CD14-positive monocyte (primary cell): ENCODE results near the gene TINAGL1. TPM values are rescaled to one million over a fixed set of nuclear protein-coding genes. Genes with fewer than 3 reads are reported as not detected.

Source experiments
- DNase-seq, 3 donors: peaks; one replicate each; pipeline ENCODE4 v3.0.0-alpha.2; 2011 to 2022
- H2AFZ ChIP-seq: 2 replicates; pipeline ENCODE4 v1.6.0; 2012; ENCODE audit warnings: mild to moderate bottlenecking, low read depth, low read length, inconsistent platforms; ENCODE audit not compliant: insufficient read depth, poor library complexity, severe bottlenecking
- H3K27ac ChIP-seq, 2 donors: 1 replicate in 1 of 2; 2 replicates in 1 of 2; pipeline ENCODE4 v1.5.1; 2012 to 2013; ENCODE audit warnings: low read length in 2 of 2, control low read depth in 1 of 2, inconsistent platforms in 1 of 2, low read depth in 1 of 2, mild to moderate bottlenecking in 1 of 2
- H3K27me3 ChIP-seq, 2 donors: one replicate each; pipeline versions ENCODE4 v1.6.0 to v1.6.1; 2011 to 2013; ENCODE audit warnings: low read length in 2 of 2; ENCODE audit not compliant: control insufficient read depth in 2 of 2, insufficient read depth in 2 of 2
- H3K36me3 ChIP-seq, 2 donors: replicated peaks in 1 of 2; 1 replicate in 1 of 2; 2 replicates in 1 of 2; pipeline versions ENCODE4 v1.5.1 to v1.6.1; 2012 to 2013; ENCODE audit warnings: low read length in 2 of 2, control low read depth in 1 of 2, inconsistent platforms in 1 of 2, mild to moderate bottlenecking in 1 of 2; ENCODE audit not compliant: insufficient read depth in 2 of 2, control insufficient read depth in 1 of 2
- H3K4me1 ChIP-seq, 2 donors: 1 replicate in 1 of 2; 2 replicates in 1 of 2; pipeline versions ENCODE4 v1.5.1 to v1.6.1; 2012 to 2013; ENCODE audit warnings: low read length in 2 of 2, control low read depth in 1 of 2, inconsistent platforms in 1 of 2, mild to moderate bottlenecking in 1 of 2, moderate library complexity in 1 of 2; ENCODE audit not compliant: insufficient read depth in 2 of 2, control insufficient read depth in 1 of 2
- H3K4me2 ChIP-seq: replicated peaks from 2 replicates; pipeline ENCODE3; 2012; ENCODE audit warnings: low read length, moderate library complexity, mild to moderate bottlenecking; ENCODE audit not compliant: poor library complexity, severe bottlenecking; ENCODE audit errors: extremely low read depth
- H3K4me3 ChIP-seq, 3 experiments: fragments of 200-600 bp in 1 of 3; sonication (generic) in 1 of 3; replicated peaks in 1 of 3; 1 replicate in 2 of 3; 2 replicates in 1 of 3; pipeline ENCODE4 v1.5.1; 2011 to 2013; ENCODE audit warnings: low read length in 3 of 3, mild to moderate bottlenecking in 3 of 3, control low read depth in 2 of 3, low read depth in 2 of 3, inconsistent platforms in 1 of 3, moderate library complexity in 1 of 3
- H3K79me2 ChIP-seq: 2 replicates; pipeline ENCODE4 v1.6.0; 2012; ENCODE audit warnings: mild to moderate bottlenecking, control low read depth, inconsistent platforms, low read length, moderate library complexity; ENCODE audit not compliant: insufficient read depth
- H3K9ac ChIP-seq: 2 replicates; pipeline ENCODE4 v1.6.0; 2017; ENCODE audit warnings: low read length, mild to moderate bottlenecking; ENCODE audit not compliant: insufficient read depth, poor library complexity, severe bottlenecking
- H3K9me3 ChIP-seq, 2 donors: replicated peaks in 1 of 2; 1 replicate in 1 of 2; 2 replicates in 1 of 2; pipeline versions ENCODE4 v1.5.1 to v1.6.1; 2012 to 2013; ENCODE audit warnings: low read length in 2 of 2, control low read depth in 1 of 2; ENCODE audit not compliant: control insufficient read depth in 1 of 2, insufficient read depth in 1 of 2
- H4K20me1 ChIP-seq: 2 replicates; pipeline ENCODE4 v1.6.0; 2012; ENCODE audit warnings: mild to moderate bottlenecking, low read length, control low read depth, moderate library complexity; ENCODE audit not compliant: insufficient read depth
- H3K27ac Mint-ChIP-seq, 7 donors: one replicate each; pipeline ENCODE4 v1.8.0; 2020; ENCODE audit warnings: mild to moderate bottlenecking in 7 of 7, mixed read lengths in 7 of 7, moderate library complexity in 6 of 7, inconsistent platforms in 2 of 7
- H3K27me3 Mint-ChIP-seq, 3 donors: one replicate each; pipeline ENCODE4 v1.8.0; 2021 to 2022; ENCODE audit warnings: low read depth in 3 of 3, mild to moderate bottlenecking in 3 of 3, mixed read lengths in 3 of 3, moderate library complexity in 3 of 3, inconsistent platforms in 1 of 3
- H3K36me3 Mint-ChIP-seq, 2 donors: one replicate each; pipeline ENCODE4 v1.8.0; 2020; ENCODE audit warnings: mixed read lengths in 2 of 2, inconsistent platforms in 1 of 2, mild to moderate bottlenecking in 1 of 2
- H3K4me1 Mint-ChIP-seq: one replicate; pipeline ENCODE4 v1.8.0; 2020; ENCODE audit warnings: mild to moderate bottlenecking, mixed read lengths
- H3K4me3 Mint-ChIP-seq, 2 donors: one replicate each; pipeline ENCODE4 v1.8.0; 2020; ENCODE audit warnings: mild to moderate bottlenecking in 2 of 2, mixed read lengths in 2 of 2, moderate library complexity in 1 of 2
- H3K9me3 Mint-ChIP-seq, 7 donors: one replicate each; pipeline ENCODE4 v1.8.0; 2020 to 2022; ENCODE audit warnings: mixed read lengths in 7 of 7, mild to moderate bottlenecking in 6 of 7, moderate library complexity in 6 of 7, inconsistent platforms in 2 of 7
- WGBS: methylation state at CpG from one replicate; pipeline ENCODE4 v1.1.5; 2013; ENCODE audit warnings: missing lambda C conversion rate; ENCODE audit not compliant: insufficient coverage; 5-methylcytosine and 5-hydroxymethylcytosine counted together
- intact Hi-C, 2 donors: fragments of 100-400 bp; cut with micrococcal nuclease; formaldehyde crosslinking; loops; one replicate each; pipeline versions ENCODE4 v1.15.0 to v1.15.1; 2023
- polyA plus RNA-seq, 3 donors: library from polyadenylated mRNA; depleted of rRNA in 1 of 3; unstranded in 2 of 3; stranded (reverse) in 1 of 3; fragments of 300-500 nt in 2 of 3; fragments of >200 nt in 1 of 3; fragmentation: Illumina TruSeq in 2 of 3; gene quantifications; 1 replicate in 2 of 3; 2 replicates in 1 of 3; pipeline ENCODE4 v1.2.3, GENCODE V29; 2012 to 2021
- TF ChIP-seq, protein P1 (sequence below): fragments of 200-600 bp; IDR thresholded peaks from one replicate; pipeline ENCODE4 v1.8.0; 2022; ENCODE audit warnings: antibody characterized with exemption, mild to moderate bottlenecking

Gene TINAGL1
- polyA plus RNA-seq, 3 donors, result 0.07 TPM; not detected in 2

DNA sequence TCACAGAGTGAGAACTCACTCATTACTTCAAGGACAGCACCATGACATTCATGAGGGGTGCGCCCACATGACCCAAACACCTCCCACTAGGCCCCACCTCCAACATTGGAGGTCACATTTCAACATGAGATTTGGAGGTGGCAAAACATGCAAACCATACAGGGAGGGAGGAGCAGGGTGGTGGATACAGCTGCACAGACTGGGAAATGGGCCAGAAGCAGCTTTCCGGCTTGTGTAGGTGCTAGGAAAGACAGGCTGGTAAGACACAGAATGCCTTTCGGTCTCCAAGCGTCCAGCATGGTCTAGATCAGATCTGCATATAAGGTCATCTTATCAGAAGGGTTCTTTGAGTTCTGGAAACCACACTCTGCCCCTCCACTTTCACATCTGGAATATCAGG is 35.1 kb upstream of the TINAGL1 start:
- TF ChIP-seq, protein P1, sequence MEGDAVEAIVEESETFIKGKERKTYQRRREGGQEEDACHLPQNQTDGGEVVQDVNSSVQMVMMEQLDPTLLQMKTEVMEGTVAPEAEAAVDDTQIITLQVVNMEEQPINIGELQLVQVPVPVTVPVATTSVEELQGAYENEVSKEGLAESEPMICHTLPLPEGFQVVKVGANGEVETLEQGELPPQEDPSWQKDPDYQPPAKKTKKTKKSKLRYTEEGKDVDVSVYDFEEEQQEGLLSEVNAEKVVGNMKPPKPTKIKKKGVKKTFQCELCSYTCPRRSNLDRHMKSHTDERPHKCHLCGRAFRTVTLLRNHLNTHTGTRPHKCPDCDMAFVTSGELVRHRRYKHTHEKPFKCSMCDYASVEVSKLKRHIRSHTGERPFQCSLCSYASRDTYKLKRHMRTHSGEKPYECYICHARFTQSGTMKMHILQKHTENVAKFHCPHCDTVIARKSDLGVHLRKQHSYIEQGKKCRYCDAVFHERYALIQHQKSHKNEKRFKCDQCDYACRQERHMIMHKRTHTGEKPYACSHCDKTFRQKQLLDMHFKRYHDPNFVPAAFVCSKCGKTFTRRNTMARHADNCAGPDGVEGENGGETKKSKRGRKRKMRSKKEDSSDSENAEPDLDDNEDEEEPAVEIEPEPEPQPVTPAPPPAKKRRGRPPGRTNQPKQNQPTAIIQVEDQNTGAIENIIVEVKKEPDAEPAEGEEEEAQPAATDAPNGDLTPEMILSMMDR, result no peak
- Histone ChIP-seq H3K79me2 (no peaks in the 10 kb centered on the region), H3K4me1 (peaks cover 4 to 5% of the 10 kb centered on the region in 2 donors), H3K36me3 (no peaks in the 10 kb centered on the region), H4K20me1 (no peaks in the 10 kb centered on the region), H3K4me2 (no peak overlapping the region), H2AFZ (no peak overlapping the region), H3K4me3 (no peak overlapping the region), H3K27me3 (no peaks in the 10 kb centered on the region), H3K9me3 (peaks cover 3 to 8% of the 10 kb centered on the region in 2 donors), H3K9ac (no peak overlapping the region), H3K27ac (no peak overlapping the region)
- no peaks in the 10 kb centered on the region for H3K36me3 Mint-ChIP-seq
- H3K4me3 Mint-ChIP-seq, result no peak overlapping the region
- H3K4me1 Mint-ChIP-seq, result peaks cover 8% of the 10 kb centered on the region
- no peak for DNase-seq
- 100% methylated on average over 1 of the region's 4 CpGs for WGBS
- peaks cover 6 to 22% (median 14%) of the 10 kb centered on the region in 7 donors for H3K9me3 Mint-ChIP-seq
- no peak overlapping the region for H3K27ac Mint-ChIP-seq
- H3K27me3 Mint-ChIP-seq, result peaks cover 0 to 3% (median 0%) of the 10 kb centered on the region in 3 donors
- intact Hi-C loops, result loop anchor here (5.0 to 10.0 kb wide), 3 partner anchors 34 to 116 kb away; no protein-coding TSS in a partner anchor

DNA sequence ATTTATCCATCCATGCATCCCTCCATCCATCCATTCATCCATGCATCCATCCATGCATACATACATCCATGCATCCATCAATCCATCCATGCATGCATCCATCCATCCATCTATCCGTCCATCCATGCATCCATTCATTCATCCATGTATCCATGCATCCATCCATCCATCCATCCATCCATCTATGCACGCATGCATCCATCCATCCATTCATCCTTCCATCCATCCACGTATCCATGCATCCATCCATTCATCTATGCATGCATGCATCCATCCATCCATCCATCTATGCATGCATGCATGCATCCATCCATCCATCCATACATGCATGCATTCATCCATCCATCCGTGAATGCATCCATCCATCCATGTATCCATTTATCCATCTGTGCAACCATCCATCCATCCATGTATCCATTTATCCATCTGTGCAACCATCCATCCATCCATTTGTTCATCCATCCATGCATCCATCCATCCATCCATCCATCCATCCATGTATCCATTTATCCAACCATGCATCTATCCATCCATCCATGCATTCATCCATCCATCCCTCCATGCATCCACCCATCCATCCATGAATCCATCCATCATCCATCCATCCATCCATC is 30.3 kb upstream of the TINAGL1 start:
- H3K4me3 ChIP-seq, result no peak overlapping the region
- intact Hi-C loops, result loop anchor here in 1 of 2 donors (5.0 to 10.0 kb wide), 3 partner anchors 44 to 149 kb away; no protein-coding TSS in a partner anchor
- H3K9me3 Mint-ChIP-seq, result peaks cover 6 to 20% (median 12%) of the 10 kb centered on the region in 7 donors
- H3K79me2 ChIP-seq, result no peaks in the 10 kb centered on the region
- H3K36me3 Mint-ChIP-seq, result no peaks in the 10 kb centered on the region
- TF ChIP-seq, protein P1, result no peak
- peaks cover 0 to 3% (median 0%) of the 10 kb centered on the region in 3 donors for H3K27me3 Mint-ChIP-seq
- H3K4me1 ChIP-seq, result peaks cover 14 to 20% of the 10 kb centered on the region in 2 donors
- H3K36me3 ChIP-seq, result no peaks in the 10 kb centered on the region
- no peak overlapping the region for H3K27ac Mint-ChIP-seq
- no peak overlapping the region for H3K27ac ChIP-seq
- H3K4me3 Mint-ChIP-seq, result no peak overlapping the region
- no peaks in the 10 kb centered on the region for H3K27me3 ChIP-seq
- H3K9me3 ChIP-seq, result peaks cover 3 to 8% of the 10 kb centered on the region in 2 donors
- no peak overlapping the region for H3K4me2 ChIP-seq
- no peak overlapping the region for H3K9ac ChIP-seq
- H4K20me1 ChIP-seq, result no peaks in the 10 kb centered on the region
- WGBS, result 98% methylated on average over 4 of the region's 4 CpGs
- no peak overlapping the region for H2AFZ ChIP-seq
- DNase-seq, result no peak
- peaks cover 17% of the 10 kb centered on the region for H3K4me1 Mint-ChIP-seq
